ENCODE results near the gene ABCA13.

GRCh38 chr7:48389977-48390376, 218.7 kb downstream of the ABCA13 start:
- TF ChIP-seq SP1 (IDR thresholded peaks at IDR 0.05) (no peak), LEF1 (IDR thresholded peaks at IDR 0.05; ENCODE audit: borderline replicate concordance) (no peak), BHLHE40 (IDR thresholded peaks at IDR 0.05; ENCODE audit: borderline replicate concordance) (no peak), TARDBP (IDR thresholded peaks at IDR 0.05) (no peak), FOXA1 (IDR thresholded peaks at IDR 0.05) (no peak), NFRKB (IDR thresholded peaks at IDR 0.05) (no peak), FOXM1 (IDR thresholded peaks at IDR 0.05; ENCODE audit: borderline replicate concordance) (no peak), FOXK2 (IDR thresholded peaks at IDR 0.05) (no peak)
